Stimulated activated CD8-positive, alpha-beta memory T cell treated with anti-CD3 and anti-CD28 coated beads, Interleukin-15, amount 100 ng/mL, for 24 hours (primary cell): ENCODE data around the gene TULP4.
"Not testable (repeated sequence)": the region's sequence is repeated elsewhere in the genome, so short reads cannot be mapped to it uniquely, and the experiment has no call there.

Source experiments
- DNase-seq: peaks from one replicate; pipeline ENCODE4 v3.0.0-alpha.2; 2020; ENCODE audit warnings: low read depth

The TULP4 gene

DNA sequence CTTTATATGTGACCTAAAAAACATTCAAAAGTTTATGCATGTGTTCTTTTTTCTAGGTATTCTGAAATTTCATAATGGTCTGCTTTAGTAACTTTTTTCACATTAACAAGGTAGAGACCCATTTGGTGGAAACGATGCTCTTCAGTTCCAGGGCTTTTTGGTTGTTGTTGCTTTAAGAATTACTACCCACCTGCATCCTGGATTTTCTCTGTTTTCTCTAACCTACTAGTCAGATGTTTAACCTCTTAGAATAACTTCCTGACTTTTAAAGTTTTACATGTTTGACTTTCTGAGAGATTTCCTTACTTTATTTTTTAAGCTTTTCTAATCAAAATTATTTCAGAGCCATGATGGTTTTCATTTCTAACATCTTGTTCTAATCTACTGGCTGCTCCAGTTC lies 14.9 kb downstream of the TULP4 start:
- no peak for DNase-seq

DNA sequence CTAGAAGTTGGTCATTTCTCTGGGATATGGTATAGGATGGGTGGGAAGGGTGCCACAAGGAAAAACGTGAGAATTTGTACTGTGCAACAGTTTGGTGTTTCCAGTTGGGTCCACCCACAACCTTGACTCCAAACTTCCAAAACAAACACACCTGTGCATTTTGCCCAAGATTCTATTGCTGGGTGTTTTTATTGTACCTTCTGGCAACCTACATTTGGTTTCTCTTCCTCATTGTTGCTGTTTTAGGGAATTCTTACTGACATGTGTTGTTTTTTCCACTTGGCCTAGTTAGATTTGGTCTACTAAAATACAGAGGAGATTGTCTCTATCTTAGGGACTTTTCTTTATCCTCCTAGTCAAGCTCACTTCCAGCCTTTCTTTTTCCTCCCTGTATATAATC lies 16.7 kb downstream of the TULP4 start:
- DNase-seq, result no peak

- no peak for DNase-seq
Observed at GRCh38 chr6:158329531-158329930, 17.3 kb downstream of the TULP4 start.

GRCh38 chr6:158330016-158330415 lies 17.8 kb downstream of the TULP4 start:
- DNase-seq, result no peak

GRCh38 chr6:158332237-158332636 lies 20.0 kb downstream of the TULP4 start:
- no peak for DNase-seq

DNA sequence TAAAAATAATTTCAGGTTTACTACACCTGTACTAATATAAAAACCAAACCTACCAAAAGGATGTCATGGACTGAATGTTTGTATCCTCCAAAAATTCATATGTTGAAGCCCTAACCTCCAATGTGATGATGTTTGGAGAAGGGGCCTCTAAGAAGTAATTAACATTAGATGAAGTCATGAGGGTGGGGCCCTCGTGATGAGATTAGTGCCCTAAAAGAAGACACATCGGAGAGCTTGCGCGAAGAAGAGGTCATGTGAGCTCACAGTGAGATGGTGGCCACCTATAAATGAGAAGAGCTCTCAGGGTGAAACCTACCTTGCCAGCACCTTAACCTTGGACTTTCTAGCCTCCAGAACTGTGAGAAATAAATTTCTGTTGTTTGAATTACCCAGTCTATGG lies 20.8 kb downstream of the TULP4 start:
- DNase-seq, result no peak

GRCh38 chr6:158334534-158334933 lies 22.3 kb downstream of the TULP4 start:
- no peak for DNase-seq

GRCh38 chr6:158337332-158337731 lies 25.1 kb downstream of the TULP4 start:
- DNase-seq, result no peak

GRCh38 chr6:158338311-158339112 lies 26.2 kb downstream of the TULP4 start:
- no peak for DNase-seq

DNA sequence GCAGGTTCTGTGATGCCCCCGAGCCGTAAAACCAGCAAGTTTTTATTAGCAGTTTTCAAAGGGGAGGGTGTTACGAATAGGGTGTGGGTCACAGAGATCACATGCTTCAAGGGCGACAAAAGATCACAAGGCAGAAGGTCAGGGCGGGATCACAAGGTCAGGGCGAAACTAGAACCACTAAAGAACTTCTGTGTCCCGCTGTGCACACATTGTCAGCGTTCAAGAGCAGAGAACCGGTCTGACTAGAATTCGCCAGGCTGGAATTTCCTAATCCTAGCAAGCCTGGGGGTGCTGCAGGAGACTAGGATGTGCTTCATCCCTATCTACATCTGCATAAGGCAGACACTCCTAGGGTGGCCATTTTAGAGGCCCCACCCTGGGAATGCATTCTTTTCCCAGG lies 26.9 kb downstream of the TULP4 start:
- DNase-seq, result not testable (repeated sequence)

- no peak for DNase-seq
Observed at GRCh38 chr6:158340252-158340651, 28.0 kb downstream of the TULP4 start.

- DNase-seq, result no peak
Observed at GRCh38 chr6:158344534-158344933, 32.3 kb downstream of the TULP4 start.

- not testable (repeated sequence) for DNase-seq
Observed at GRCh38 chr6:158345444-158345843, 33.2 kb downstream of the TULP4 start.

- DNase-seq, result no peak
Observed at GRCh38 chr6:158347335-158347734, 35.1 kb downstream of the TULP4 start.

DNA sequence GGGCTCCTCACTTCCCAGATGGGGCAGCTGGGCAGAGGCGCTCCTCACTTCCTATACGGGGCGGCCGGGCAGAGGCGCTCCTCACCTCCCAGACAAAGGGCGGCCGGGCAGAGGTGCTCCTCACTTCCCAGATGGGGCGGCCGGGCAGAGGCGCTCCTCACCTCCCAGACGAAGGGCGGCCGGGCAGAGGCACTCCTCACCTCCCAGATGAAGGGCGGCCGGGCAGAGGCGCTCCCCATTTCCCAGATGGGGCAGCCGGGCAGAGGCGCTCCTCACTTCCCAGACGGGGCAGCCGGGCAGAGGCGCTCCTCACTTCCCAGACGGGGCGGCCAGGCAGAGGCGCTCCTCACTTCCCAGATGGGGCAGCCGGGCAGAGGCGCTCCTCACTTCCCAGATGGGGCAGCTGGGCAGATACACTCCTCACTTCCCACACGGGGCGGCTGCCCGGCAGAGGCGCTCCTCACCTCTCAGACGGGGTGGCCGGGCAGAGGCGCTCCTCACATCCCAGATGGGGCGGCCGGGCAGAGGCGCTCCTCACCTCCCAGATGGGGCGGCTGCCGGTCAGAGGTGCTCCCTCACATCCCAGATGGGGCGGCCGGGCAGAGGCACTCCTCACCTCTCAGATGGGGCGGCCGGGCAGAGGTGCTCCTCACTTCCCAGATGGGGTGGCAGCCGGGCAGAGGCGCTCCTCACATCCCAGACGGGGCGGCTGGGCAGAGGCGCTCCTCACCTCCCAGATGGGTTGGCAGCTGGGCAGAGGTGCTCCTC lies 36.7 kb downstream of the TULP4 start:
- DNase-seq, result not testable (repeated sequence)

- not testable (repeated sequence) for DNase-seq
Observed at GRCh38 chr6:158349505-158350275, 37.4 kb downstream of the TULP4 start.

DNA sequence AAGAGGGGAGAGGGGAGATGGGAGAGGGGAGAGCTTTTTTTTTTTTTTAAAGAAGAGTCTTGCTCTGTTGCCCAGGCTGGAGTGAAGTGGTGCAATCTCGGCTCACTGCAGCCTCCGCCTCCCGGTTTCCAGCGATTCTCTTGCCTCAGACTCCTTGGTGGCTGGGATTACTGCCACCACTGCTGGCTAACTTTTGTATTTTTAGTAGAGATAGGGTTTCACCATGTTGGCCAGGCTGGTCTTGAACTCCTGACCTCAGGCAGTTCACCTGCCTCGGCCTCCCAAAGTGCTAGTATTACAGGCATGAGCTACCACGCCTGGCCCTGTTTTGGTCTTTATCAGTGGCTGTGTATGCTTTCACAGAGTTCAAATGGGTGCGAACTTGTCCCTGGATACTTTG lies 38.5 kb downstream of the TULP4 start:
- DNase-seq, result not testable (repeated sequence)

DNA sequence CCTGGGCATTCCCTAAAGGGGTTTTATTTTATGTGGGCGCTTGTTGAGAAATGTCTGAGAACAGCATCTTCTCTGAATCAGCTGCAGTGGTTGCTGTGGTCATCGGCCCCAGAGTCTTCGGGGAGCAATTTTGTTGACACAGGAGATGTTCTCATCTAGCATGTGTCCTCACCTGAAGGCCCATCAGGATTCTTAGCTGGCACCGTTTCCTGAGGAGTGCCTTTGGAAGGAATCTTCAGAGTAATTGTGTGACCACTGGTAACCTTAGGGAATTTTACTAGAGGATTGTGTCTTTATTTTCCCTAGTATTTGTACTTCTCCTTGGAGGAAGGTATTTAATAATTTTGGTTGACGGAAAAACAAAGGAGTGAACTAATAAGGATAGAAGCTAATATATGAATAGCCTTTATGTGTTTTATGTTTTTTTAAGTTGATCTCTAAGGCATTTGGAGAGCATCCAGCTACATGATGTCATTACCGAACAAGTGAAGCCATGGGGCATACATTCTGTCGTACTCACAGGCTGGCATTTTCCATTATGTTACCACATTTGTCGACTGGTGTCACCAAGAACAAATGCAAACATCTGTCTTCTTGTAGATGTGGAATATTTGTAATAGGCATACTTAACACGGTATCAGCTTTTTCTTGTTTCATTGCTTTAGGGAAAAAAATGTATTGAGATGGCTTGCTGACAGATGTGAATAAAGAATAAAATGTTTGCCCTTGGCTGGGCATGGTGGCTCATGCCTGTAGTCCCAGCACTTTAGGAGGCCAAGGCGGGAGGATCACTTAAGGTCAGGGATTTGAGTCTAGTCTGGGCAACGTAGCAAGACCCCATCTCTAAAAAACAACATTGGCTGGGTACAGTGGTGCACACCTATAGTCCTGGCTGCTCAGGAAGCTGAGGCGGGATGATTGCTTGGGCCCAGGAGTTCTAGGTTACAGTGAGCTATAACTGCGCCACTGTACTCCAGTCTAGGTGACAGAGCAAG lies 41.9 kb downstream of the TULP4 start:
- no peak for DNase-seq

- DNase-seq, result no peak
Observed at GRCh38 chr6:158356586-158357546, 44.6 kb downstream of the TULP4 start.

DNA sequence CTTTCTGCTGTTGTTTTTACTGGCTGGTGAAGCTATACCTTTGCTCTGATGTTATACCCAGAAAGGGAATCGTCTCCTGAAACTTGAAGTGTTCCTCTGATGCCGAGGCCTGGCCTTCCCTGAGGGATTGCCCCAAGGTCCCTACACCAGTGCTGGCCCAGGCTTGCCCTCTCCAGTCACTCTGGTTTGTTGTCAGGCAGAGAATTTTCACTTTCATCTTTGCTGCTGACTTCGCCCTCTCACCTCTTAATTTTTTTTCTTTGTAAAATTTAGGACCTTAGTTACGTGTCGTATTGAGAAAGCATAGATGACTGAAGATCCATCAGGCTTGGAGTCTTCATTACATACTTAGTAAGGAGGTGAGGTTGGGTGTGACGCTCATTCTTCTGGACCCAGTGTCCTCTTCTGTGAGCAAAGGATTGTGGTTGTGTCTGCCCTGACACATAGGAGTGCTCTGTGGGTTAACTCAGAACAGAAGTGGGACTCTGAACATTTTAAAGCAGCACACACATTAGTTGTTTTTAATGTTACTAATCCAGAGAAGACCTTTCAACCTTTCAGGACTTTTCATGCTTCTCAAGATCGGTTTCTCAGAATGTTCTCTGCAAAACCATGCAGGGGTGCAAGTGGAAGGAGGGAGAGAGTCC lies 45.4 kb downstream of the TULP4 start:
- no peak for DNase-seq
